GOT3 (cell line): ENCODE data around the gene GBX2.
"Not testable (repeated sequence)": the region's sequence is repeated elsewhere in the genome, so short reads cannot be mapped to it uniquely, and the experiment has no call there.

Experiments used
- DNase-seq: peaks from one replicate; lab custom pipeline; 2025; ENCODE audit warnings: mixed read lengths; lab: John Stamatoyannopoulos, UW

Gene GBX2

DNA sequence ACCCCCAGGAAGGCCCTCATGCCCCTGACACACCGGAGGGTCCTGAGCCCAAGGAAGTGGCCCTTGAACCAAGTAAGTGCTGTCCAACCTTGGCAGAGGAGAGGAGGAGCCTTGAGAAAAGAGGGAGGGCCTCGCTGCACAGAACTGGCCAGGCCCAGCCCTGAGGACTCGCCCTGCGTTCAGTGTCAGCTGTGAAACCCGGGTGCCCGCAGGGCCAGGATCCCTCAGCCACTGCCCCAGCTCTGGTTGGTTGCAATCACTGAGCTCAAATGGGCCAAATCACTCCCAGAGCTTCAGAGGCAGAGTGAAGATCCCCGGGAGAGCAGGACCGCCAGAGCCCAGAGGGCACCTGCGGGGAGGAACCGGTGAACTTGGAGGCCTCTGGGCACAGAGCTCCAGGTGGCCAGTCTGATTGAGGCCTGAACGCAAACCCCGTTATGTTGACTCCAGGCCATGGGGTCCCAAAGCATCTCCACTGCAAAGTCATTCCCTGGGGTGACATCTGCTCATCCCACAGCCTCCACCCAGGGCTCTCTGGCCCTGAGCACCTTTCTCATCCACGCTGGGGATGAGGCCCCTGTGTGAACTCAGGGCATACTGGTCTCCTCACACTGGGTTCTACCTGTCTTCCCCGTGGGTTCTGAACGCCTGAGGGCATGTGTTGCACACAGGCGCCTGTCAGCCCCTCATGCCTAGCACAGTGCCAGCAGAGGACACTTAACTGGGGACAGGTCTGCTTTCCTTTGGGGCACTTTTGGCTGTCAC lies 11.9 kb downstream of the GBX2 start:
- DNase-seq = no peak

DNA sequence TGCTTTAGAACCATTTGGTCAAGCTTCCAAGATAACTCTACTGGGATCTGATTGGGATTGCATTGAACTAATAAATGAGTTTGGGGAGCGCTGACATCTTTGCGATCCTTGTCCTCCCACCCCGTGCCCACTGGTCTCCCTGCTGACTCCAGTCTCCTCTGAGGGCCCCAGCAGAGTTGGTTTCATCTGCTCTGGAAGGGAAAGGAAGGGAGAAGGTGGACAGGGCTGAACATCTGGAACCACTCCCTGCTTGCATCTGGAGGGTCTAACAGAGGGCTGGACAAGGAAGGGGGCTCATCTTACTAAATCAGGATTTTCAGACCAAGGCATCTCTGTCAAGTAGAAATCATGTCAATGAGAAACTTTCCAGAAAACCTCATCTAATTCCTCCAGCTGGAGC lies 12.8 kb downstream of the GBX2 start:
- DNase-seq = no peak

DNA sequence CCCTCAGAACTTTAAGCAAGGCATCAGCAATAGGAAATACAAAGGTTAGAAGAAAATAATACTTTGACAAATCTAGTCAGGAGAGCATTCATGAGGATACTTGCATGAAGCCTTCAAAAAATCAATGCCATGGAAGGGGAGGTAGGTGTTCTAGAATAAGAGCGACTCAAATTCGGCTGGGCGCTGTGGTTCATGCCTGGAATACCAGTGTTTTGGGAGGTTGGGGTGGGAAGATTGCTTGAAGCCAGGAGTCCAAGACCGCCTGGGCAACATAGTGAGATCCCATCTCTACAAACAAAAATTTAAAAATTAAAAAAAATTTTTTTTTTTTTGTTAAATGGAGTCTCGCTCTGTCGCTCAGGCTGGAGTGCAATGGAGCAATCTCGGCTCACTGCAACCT lies 21.8 kb downstream of the GBX2 start:
- no peak for DNase-seq

DNA sequence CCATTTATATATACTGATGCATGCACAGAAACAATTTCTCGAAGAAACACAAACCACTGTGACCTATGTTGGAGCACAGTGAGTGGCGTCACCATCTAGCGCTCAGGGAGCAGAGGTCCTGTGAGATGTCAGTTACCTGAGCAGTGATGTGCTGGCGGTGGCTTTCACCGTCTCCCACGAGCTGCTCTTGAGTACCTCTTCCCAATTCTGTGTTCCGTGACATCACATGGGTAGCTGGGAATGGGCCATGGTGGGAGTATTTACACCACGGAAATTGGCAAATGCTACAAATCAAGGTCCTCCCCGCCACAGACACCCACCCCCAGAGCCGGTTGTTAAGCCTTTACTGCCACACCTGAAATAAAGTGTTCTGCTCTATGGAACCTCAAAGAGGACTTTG lies 24.4 kb downstream of the GBX2 start:
- no peak for DNase-seq

DNA sequence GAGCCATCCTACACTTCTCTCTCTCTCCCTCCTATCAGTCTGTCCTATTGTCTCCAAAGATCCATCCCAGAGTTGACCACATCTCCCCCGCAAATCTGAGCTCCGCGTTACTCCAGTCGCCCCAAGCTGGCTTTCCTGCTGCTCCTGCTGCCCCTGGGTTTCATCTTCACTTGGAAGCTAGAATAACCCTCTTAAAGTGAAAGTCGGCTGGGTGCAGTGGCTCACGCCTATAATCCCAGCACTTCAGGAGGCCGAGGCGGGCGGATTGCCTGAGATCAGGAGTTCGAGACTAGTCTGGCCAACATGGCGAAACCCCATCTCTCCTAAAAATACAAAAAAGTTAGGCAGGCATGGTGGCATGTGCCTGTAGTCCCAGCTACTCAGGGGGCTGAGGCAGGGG lies 26.6 kb downstream of the GBX2 start:
- not testable (repeated sequence) for DNase-seq

DNA sequence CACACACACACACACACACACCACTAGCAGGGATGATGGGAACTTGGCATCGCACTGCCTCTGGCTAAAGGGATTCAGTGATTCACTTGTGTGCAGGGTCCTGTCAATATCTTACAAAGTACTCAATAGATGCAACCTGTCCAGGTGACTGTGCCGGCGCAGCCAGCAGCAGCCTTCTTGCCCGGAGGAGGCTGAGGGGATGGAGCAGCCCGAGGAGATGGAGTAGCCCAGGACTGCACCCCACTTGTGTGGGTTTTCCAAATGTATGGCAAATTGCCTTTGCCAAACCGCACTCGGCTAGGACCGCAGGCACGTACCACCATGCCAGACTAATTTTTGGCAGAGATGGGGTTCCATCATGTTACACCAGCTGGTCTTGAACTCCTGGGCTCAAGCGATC lies 31.1 kb downstream of the GBX2 start:
- DNase-seq = no peak

DNA sequence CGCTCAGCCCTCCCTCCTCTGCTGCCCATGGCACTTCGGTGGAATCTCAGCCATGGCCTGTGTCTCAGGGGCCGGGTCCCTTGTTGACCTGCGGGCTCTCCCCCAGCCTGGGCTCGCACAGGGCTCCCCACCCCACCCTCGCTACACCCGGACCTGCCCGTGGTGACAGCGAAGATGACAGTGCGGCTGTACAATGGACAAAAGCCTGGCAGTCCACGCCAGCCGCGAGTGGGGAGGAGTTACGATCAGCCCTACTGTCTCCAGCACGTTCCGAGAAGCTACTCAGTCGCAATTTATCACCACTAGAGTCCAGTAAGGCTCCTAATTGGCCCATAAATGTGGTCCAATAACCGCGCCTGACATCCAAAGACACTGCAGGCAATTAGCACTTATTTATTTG lies 31.6 kb downstream of the GBX2 start:
- DNase-seq = no peak

DNA sequence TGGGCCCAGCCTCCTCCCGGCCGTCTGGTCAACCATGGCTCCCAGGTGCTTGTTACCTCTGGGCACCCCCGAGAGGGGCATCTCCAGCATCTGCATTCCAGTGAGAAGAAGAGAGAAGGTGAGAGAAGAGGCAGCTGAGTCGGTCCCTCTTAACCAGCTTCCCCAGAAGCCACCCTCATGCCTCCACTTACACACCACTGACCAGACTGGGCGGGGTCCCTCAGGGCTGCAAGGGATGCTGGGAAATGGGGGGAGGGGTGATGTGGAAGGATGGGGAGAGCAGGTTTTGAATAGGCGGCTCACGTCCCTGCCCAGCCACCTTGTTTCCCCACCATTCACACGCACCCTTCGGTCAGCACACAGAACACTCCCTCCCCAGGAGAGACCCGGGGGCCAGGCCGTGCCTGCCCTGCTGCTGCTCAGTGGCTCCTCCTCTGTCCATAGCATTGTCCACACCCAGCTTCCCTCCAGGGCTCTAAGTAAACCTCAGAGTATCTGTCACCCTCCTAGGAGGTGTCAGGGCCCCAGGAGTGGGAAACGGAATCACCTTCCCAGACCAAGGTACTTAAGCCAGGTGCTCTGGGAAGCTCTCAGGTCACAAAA lies 34.7 kb downstream of the GBX2 start:
- no peak for DNase-seq

DNA sequence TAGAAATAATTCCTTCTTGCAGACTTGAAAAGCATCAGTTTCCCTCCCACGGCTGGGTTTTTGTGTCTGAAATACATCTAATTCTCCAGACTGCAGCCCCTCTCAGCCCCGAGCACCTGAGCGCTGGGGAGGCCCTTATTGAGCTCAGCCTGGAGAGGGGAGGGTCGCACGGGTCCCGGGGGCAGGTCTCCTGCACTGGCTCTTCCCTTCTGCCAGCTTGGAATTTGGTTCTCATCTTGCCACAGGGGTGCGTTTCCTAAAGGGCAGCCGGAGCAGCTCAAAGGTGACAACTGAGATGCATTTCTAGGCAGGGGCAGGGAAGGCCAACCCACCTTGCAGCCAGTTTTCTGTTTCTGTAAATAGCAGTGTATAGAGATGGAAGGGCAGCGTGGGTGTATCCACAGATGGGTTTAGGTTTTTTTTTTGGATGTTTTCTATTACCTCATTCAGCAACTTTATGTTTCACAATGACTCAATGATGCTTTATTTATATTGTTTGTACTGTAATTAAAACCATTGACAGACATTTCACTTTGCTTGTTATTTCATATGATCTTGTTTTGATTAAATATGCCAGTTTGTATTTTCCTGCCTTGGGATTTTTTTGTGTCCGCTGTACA lies 37.0 kb downstream of the GBX2 start:
- DNase-seq = no peak

DNA sequence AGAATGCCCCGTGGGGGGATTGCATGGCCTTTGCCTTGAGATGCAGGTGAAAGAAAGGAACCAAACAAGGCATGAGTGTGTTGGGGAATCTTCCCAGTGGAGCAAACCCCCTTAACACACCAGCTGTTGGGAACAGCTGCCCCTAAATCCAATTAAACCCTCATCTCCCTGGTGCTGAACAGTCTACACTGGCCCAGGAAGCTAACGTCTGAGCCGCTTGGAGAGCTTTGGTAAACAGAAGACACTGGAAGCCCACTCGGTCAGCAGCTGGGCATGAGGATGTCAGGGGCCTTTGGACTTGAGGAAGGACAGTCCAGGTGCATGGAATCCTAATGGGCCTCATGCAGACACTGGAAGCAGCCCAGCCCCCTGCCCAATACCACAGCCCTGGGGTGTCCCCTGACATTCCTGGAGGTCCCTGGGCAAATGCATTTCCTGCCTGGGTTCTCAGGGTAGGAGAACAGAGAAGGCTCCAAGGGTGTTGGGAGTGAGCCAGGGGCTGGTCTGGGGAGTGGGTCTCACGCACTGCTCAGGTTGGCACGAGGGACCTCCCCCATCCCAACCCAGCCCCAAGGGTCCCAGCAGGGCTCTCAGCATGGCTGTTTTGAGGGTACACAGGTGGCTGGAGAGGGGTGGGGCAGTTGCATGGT lies 37.7 kb downstream of the GBX2 start:
- no peak for DNase-seq

DNA sequence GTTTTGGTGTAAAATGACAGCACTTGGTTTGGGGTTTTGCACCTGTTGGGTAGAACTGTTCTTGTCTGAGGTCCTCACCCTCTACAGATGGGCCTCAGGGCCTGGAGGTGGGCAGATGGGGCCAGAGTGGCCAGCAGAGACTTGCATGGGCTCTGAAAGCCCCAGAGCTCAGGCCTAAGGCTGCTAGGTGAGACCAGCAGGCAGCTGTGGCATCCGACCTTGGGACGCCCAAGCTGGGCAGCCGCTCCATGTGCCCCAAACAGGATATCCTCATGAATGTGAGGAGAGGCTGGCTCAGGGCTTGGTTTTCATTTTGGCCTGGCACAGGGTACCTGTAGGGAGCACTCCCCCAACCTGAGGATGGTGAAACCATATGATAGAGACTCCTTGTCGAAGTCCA lies 38.3 kb downstream of the GBX2 start:
- no peak for DNase-seq

DNA sequence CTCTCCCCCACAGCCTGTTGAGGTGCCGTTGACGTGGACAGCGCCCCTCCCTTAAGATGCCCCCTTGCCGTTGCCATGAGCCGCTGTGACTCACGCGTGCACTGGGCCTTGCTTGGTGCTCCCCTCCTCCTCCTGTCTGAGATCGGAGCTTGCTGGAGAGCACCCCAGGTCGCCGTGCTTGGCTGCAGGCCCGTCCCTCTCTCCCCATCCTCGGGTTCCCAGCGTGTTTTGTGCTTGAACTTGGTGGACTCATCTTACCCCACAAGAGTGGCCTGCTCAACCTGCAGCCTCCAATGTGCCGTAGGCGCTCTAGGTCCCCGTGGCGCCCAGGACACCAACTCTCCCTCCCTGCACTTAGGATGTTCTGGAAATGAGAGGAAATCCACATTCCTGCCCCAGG lies 39.9 kb downstream of the GBX2 start:
- no peak for DNase-seq

DNA sequence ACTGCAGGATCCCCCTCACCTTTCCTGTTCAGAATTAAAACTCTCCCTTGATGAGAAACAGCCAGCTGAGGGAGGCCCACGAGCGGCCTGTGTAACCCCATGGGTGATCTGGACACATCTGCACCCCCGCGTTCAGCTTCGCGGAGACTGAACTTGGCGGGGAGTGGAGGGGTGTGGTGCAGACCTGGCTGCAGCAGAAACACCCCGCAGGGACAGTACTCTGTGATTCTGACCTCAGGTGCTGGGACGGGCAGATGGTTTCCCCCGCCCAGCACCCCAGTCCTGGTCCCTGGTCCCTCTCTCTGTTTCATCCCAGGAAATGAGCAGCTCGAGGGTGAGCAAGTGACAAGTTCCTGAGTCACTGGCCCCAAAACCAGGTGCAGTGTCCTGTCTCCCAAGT lies 41.2 kb downstream of the GBX2 start:
- DNase-seq = no peak

DNA sequence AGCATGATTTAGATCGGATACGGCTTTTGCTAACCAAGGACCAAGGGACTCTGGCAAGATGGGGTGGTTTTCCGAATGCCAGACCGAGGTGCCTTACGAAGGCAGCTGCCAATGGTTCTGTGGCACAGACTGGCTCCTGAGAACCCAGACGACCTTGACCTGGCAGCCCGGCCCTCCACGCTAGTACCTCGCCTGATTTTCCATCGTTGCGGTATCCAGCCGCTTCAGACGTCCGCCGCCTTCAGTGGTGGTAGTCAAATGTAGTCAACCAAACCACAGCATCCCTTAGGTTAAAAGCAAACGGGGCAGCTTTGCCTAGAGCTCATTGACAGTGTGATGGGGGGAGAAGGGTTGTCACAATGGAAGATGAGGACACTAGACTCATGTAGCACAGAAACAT lies 42.6 kb downstream of the GBX2 start:
- no peak for DNase-seq

DNA sequence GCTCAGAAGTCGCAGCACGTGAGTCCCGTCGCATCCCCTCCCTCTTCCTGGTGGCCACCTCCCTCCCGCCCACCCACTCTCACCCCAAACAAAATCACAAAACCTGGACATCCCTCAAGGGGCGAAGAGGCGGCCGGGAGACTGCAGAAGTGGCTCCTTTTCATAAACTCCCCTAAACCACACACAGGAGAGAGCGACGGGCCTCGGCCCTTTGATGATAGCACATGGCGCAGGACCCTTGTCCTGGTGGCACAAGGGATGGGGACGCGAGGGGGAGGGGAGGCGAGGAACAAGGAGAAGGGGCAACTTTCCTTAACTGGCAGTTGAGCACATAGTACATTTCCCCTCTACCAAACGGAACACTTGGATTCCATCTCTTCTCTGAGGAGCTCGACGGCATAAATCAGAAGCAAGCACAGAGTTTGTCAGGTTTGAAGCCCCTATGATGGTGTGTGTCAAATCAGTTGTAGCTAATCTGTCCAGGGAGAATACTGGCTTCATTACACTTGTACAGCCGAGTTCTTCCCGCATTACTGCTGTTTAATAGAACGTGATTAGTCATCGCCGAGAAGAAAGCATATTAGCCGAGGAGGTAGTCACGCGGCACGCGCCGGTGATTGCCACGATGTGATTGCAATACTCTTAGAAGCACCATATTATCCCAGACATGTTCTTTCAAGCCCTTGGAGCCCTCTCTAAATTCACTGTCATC lies 43.8 kb downstream of the GBX2 start:
- no peak for DNase-seq

DNA sequence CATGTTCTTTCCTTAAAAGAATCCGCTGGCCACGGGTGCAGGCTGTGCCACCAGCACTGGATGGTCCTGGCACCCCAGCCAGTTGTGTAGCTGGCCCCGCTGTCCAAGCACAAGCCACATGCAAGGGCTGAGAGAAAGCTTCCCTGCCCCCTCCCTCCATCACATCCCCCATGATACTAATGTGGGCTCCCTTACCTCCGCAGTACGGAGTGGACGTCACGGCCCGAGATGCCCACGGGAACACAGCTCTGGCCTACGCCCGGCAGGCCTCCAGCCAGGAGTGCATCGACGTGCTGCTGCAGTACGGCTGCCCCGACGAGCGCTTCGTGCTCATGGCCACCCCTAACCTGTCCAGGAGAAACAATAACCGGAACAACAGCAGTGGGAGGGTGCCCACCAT lies 44.5 kb downstream of the GBX2 start:
- no peak for DNase-seq

DNA sequence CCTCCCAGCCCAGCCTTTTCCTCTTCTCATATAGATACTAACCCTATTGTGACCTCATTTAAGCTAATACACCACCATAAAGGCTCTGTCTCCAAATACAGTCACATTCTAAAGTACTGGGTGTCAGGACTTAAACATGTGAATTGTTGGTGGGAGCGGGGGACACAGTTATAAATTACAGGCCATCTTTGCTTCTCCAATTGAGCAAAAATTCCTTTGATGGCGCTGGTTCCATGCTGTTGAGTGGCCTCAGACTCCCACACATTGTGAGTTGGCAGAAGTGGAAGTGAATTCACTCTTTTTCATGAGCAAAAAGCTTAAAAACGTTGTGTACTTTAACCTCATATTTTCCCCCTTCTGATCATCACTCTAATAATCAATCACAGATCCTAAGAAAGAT lies 46.0 kb downstream of the GBX2 start:
- no peak for DNase-seq

DNA sequence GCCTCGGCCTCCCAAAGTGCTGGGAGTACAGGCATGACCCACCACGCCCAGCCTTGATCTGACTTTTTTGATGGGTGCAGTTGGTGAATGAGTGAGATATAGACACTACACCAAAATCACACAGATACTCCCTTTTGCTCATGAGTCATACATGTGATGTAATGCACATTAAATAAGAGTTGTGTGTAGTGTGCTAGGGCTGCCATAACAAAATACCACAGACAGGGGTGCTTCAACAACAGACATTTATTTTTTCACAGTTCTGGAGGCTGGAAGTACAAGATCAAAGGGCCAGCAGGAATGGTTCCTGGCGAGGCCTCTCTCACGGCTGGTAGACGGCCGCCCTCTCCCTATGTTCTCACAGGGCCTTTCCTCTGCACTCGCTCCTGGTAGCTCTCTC lies 46.6 kb downstream of the GBX2 start:
- DNase-seq = no peak

DNA sequence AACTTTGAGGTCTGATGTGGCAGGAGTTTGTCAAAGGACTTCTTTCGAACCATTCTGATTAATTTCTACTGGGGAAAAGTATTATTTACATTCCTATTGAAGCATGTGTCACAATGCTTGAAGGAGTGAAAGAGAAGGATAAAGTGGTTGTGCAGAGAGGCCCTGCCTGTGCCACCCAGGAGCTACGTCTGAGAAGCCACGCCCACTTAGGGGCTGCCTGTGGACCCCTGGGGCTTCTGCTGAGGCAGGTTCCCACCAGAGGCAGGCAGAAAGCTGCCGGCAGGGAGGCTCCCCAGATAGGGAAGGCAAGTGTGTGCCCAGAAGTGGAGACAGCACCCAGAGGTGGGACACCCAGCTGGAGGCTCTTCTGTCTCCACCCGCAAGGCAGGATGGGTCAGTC lies 47.4 kb downstream of the GBX2 start:
- no peak for DNase-seq

DNA sequence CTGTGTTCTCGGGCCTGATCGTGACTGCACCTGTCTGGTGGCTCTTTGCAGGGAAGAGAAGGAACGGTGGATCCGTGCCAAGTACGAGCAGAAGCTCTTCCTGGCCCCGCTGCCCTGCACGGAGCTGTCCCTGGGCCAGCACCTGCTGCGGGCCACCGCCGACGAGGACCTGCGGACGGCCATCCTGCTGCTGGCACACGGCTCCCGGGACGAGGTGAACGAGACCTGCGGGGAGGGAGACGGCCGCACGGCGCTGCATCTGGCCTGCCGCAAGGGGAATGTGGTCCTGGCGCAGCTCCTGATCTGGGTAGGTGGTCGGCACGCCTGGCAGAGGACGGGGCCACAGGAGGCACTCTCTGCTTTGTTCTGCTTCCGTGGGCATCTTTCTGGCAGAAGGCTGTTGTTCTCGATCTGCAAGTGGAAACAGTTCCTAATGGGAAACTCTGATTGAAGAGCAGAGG lies 48.0 kb downstream of the GBX2 start:
- DNase-seq = no peak

DNA sequence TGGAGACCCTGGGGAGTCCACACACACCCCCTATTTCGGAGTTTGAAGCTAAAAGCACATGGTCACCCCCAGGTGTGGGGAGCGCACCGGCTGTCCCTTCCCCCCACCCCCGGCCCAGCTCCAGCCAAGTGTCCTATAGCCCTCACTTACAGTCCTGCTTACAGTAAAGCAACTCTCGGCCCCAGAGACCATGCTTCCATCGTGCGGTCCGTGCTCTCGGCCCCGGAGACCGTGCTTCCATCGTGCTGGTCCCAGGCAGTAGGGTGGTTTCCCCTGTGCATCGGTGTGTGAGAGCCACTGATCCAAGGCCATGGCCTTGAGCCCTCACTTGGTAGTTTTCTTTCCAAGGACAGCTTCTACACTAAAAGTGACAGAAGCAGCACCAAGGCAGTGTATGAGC lies 48.7 kb downstream of the GBX2 start:
- DNase-seq = no peak

DNA sequence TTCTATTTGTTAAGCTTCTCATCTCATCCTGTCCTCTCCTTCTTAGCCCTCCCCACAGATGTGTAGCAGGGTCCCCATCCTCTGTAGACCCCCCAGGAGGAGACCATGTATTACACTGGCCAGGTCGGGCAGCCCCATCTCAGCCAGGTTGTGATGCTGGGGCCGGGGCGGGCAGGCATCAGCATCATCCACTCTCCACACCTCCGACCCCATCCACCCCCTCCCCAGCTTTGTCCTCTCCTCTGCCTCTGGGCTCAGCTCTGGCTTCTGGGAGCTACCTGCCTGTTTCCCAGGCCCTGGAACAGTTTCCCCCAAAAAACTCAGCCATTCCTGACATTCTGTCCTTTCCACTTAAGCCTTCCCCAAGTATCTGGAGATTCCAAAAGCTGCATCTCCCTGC lies 49.2 kb downstream of the GBX2 start:
- DNase-seq = no peak
